ENCODE measurements around the gene SCN4B. TPM values are rescaled to one million over a fixed set of nuclear protein-coding genes. Genes with fewer than 3 reads are reported as not detected.

SCN4B gene
- total and polyA plus RNA-seq, 2 donors (not counting 3 experiments of a cell fraction or from before 2014, with no cell fraction given): 0.06 to 0.13 TPM

DNA sequence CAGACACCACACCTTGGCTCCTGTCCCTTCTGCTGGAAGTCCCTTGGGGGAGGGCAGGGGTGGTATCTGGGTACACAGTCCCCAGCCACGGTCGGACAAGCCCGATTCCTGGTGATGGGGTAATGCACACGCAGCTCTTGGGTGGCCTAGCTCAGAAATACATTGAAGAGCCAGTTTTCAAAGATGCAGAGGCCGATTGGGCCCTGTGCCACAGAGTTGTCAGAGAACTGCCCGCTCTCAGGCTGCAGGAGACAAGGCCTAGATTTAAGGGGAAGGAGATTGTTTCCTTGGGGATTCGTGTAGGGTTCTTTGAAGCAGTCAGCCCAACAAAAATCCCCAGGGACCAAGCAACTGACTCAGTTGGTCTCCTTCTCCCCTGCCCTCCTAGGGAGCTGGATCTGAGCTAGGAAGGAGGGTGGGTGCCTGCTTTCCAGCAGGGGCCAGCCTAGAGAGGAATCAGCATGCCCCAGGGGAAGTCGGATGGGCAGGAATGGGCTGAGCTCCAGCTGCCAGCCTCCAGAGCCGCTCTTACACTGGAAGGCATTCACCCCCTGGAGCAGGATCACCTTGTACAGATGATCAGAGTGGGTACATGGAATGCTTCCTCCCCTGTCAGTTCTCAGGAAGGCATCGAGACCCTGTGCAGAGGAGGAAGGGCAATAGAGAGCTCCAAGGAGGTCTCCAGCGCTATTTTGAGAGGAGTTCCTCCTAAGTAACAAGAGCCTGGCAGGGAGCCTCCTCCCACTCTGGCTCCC lies 3.3 kb upstream of the SCN4B start:
- CTCF ChIA-PET: interaction anchor here (0.9 to 6.8 kb wide), 4 partner anchors 9 to 26 kb away, joined by 3 to 66 read pairs (median 4); no protein-coding TSS in a partner anchor
- FAIRE-seq: no peak

More for the DNA sequence above, 3.3 kb upstream of the SCN4B start:
- TF ChIP-seq GATA2 (IDR thresholded peaks at IDR 0.05; ENCODE audit: insufficient read depth, insufficient read length, low read depth, low read length): no peak
- no peak for TF ChIP-seq POLR2AphosphoS5 (IDR thresholded peaks at IDR 0.05; ENCODE audit: insufficient read depth, low read depth, low read length)
- no peak for TF ChIP-seq FOS (IDR thresholded peaks at IDR 0.05; ENCODE audit: borderline replicate concordance, insufficient read depth, low read length)
- TF ChIP-seq, protein P1, sequence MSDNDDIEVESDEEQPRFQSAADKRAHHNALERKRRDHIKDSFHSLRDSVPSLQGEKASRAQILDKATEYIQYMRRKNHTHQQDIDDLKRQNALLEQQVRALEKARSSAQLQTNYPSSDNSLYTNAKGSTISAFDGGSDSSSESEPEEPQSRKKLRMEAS (IDR thresholded peaks at IDR 0.05; ENCODE audit: insufficient read depth, insufficient read length): no peak
- TF ChIP-seq MYC (IDR thresholded peaks at IDR 0.05; ENCODE audit: low read depth, low read length): no peak
- TF ChIP-seq POLR2A (IDR thresholded peaks at IDR 0.05; ENCODE audit: low read depth, low read length): no peak
- no peak for TF ChIP-seq EZH2 (IDR thresholded peaks at IDR 0.05; ENCODE audit: borderline replicate concordance, low read depth, low read length, severe bottlenecking)
- TF ChIP-seq, protein P2, sequence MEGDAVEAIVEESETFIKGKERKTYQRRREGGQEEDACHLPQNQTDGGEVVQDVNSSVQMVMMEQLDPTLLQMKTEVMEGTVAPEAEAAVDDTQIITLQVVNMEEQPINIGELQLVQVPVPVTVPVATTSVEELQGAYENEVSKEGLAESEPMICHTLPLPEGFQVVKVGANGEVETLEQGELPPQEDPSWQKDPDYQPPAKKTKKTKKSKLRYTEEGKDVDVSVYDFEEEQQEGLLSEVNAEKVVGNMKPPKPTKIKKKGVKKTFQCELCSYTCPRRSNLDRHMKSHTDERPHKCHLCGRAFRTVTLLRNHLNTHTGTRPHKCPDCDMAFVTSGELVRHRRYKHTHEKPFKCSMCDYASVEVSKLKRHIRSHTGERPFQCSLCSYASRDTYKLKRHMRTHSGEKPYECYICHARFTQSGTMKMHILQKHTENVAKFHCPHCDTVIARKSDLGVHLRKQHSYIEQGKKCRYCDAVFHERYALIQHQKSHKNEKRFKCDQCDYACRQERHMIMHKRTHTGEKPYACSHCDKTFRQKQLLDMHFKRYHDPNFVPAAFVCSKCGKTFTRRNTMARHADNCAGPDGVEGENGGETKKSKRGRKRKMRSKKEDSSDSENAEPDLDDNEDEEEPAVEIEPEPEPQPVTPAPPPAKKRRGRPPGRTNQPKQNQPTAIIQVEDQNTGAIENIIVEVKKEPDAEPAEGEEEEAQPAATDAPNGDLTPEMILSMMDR (IDR thresholded peaks at IDR 0.05; ENCODE audit: extremely low read depth in 1 of 2, insufficient read depth in 1 of 2, low read depth in 1 of 2, low read length in 2 of 2): no peak
- TF ChIP-seq JUN (IDR thresholded peaks at IDR 0.05; ENCODE audit: borderline replicate concordance, insufficient read depth, insufficient read length, low read depth): no peak
- H4K20me1 ChIP-seq (replicated peaks; ENCODE audit: control insufficient read depth, extremely low read depth, insufficient read depth, low read length): no peaks in the 10 kb centered on the region
- H3K4me2 ChIP-seq (ENCODE audit: insufficient read depth, low read length): no peak overlapping the region
- POLR2A ChIA-PET: no interaction called here
- BruUV-seq (replicated peaks): no TSS peak
- H3K9me3 ChIP-seq (replicated peaks; ENCODE audit: control insufficient read depth, insufficient read depth, low read length): no peaks in the 10 kb centered on the region
- H3K79me2 ChIP-seq (ENCODE audit: control insufficient read depth, insufficient read depth, low read length): no peaks in the 10 kb centered on the region
- no peaks in the 10 kb centered on the region for H3K36me3 ChIP-seq (ENCODE audit: control insufficient read depth in 2 of 2, extremely low read depth in 1 of 2, insufficient read depth in 2 of 2, low read length in 2 of 2)
- intact Hi-C loops (cut with micrococcal nuclease): no loop called here
- H3K27me3 ChIP-seq (ENCODE audit: control insufficient read depth in 2 of 2, insufficient read depth in 2 of 2, low read length in 2 of 2): peaks cover 78 to 79% of the 10 kb centered on the region in 2 experiments
- no peaks in the 10 kb centered on the region for H3K9me1 ChIP-seq (replicated peaks; ENCODE audit: control insufficient read depth, extremely low read depth, insufficient read depth, low read length)
- H3K4me1 ChIP-seq (ENCODE audit: control insufficient read depth, extremely low read depth, insufficient read depth, low read length): peaks cover 3% of the 10 kb centered on the region
- no peak overlapping the region for H3K9ac ChIP-seq (replicated peaks; ENCODE audit: extremely low read depth, insufficient read depth, low read length)
- DNase-seq (ENCODE audit: low read depth, low spot score): no peak
- H2AFZ ChIP-seq (ENCODE audit: low read depth, low read length): no peak overlapping the region
- no peak overlapping the region for H3K27ac ChIP-seq (ENCODE audit: insufficient read depth, low read depth, low read length)
- no peak overlapping the region for H3K4me3 ChIP-seq (replicated peaks in 1 of 3; ENCODE audit: insufficient read depth in 1 of 3, low read depth in 1 of 3, low read length in 3 of 3)
- dilution Hi-C loops (cut with MboI; ENCODE audit: extremely low pct_ligation_motif_present, low sequenced_read_pairs): no loop called here
